Measurements from ENCODE around the gene RAB36. TPM values are rescaled to one million over a fixed set of nuclear protein-coding genes. Genes with fewer than 3 reads are reported as not detected.
A peak's percentile ranks its signal among the peaks of the same experiment; 100 is the strongest.

RAB36 gene
- total RNA-seq, 1 experiment from 2014 or later = 4.1 TPM

DNA sequence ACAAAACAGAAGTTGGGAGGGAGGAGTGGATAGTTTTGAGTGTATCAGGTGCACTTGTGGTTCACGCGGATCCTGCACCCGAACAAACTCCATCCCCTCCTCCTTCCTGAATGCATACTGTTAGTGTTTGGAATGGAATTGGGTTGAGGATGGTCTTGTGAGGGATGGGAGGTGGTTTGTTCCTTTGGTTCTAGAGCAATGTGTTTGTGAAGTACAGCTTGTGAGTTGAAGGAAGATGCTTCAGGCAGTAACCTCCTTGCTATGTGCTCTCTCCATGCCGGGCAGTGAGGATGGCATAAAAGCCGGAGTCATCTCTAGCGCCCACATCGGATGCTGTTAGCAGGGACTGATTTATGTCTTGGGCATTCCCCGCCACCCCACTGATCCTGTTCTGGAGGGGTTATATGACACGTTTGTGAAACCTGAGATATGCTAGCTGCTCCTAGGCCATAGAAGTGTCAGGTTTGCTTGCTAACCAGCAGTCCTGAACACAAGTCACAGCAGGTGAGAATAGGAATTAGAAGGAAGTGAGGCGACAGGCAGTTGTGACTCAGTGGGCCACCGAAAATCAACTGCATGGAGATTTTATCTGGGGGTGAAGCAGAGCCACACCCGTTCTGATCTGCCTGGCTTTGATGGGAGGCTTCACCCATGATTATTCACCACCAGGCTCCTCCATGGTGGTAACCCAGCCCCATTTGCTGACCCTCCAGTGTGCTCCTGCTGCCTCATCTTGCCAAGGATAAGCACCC is 37.2 kb downstream of the RAB36 start:
- Histone ChIP-seq H3K9me3 (ENCODE audit: control insufficient read depth, insufficient read depth, low read depth, low read length) (no peaks in the 10 kb centered on the region), H3K27ac (ENCODE audit: low read length) (peak overlapping the region; percentile 44), H3K27me3 (ENCODE audit: control insufficient read depth, insufficient read depth, low read length) (no peaks in the 10 kb centered on the region), H3K36me3 (ENCODE audit: control insufficient read depth, insufficient read depth, low read length) (no peaks in the 10 kb centered on the region; the same call in 1 of the 2 replicates), H3K4me3 (ENCODE audit: low read depth in 2 of 2, low read length in 2 of 2) (peak overlapping the region; percentile 50 to 52), H3K4me1 (ENCODE audit: control insufficient read depth, insufficient read depth, low read length) (peaks cover 20% of the 10 kb centered on the region)
- TSS peak; percentile 69 for BruUV-seq (replicated peaks)
- DNase-seq (ENCODE audit: low read depth, low spot score) = no peak
- ATAC-seq = no peak
- in situ Hi-C loops (cut with HindIII; ENCODE audit: low pct_unique_long_range_greater_than_20kb, low sequenced_read_pairs) = no loop called here
- intact Hi-C loops (cut with micrococcal nuclease; ENCODE audit: unreplicated experiment) = loop anchor here (10.0 kb wide), 1 partner anchor 62 kb away; no protein-coding TSS in a partner anchor
- ChIA-PET CTCF (no interaction called here), POLR2A (no interaction called here)
- TF ChIP-seq TCF7L2 (IDR thresholded peaks at IDR 0.05; ENCODE audit: low read depth, low read length) = no peak
- TF ChIP-seq POLR2AphosphoS5 (IDR thresholded peaks at IDR 0.05; ENCODE audit: low read depth, low read length) = no peak
- TF ChIP-seq CTCF (IDR thresholded peaks at IDR 0.05) = no peak
- TF ChIP-seq REST (IDR thresholded peaks at IDR 0.05; ENCODE audit: insufficient read depth in 1 of 2, low read depth in 2 of 2, low read length in 1 of 2) = no peak
- TF ChIP-seq SIN3A (IDR thresholded peaks at IDR 0.05; ENCODE audit: borderline replicate concordance, insufficient read depth, low read depth, low read length) = no peak

DNA sequence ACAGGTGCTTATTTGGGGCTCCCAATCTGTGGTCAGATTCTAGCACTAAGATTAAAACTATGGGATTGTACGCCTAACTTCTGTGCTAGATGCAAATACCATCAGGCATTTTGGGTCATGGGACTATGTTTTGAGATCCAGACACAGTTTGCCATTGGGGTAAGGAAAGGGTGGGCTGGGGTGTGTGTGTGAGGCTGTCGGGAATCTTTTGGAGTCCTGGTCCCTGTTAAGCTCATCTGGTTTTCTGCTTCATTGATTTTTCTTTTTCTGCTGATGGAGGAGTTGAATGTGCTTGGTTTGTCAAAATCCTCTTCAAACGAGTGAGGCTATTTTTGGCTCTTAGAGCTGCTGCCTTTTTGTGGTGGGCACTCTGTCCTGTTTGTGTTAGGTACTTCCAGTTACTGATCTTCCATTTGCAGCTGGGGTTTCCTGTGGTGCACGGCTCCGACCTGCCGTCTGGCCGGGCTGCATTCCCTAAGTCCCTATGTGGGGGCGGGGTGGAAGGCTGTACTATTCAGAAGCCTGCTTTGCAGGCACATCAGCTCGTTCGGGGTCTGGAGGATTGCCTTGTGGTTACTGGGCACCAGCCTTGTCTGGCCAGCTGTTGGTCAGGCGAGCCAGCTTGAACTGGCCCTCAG is 37.9 kb downstream of the RAB36 start:
- peaks cover 20% of the 10 kb centered on the region for H3K4me1 ChIP-seq (ENCODE audit: control insufficient read depth, insufficient read depth, low read length)
- no peak for DNase-seq (ENCODE audit: low read depth, low spot score)
- TF ChIP-seq CTCF (IDR thresholded peaks at IDR 0.05) (no peak), SIN3A (IDR thresholded peaks at IDR 0.05; ENCODE audit: borderline replicate concordance, insufficient read depth, low read depth, low read length) (no peak), POLR2AphosphoS5 (IDR thresholded peaks at IDR 0.05; ENCODE audit: low read depth, low read length) (no peak), TCF7L2 (IDR thresholded peaks at IDR 0.05; ENCODE audit: low read depth, low read length) (no peak), REST (IDR thresholded peaks at IDR 0.05; ENCODE audit: insufficient read depth in 1 of 2, low read depth in 2 of 2, low read length in 1 of 2) (no peak)
- H3K27ac ChIP-seq (ENCODE audit: low read length) = peak overlapping the region; percentile 44
- ChIA-PET CTCF (no interaction called here), POLR2A (no interaction called here)
- H3K36me3 ChIP-seq (ENCODE audit: control insufficient read depth, insufficient read depth, low read length) = no peaks in the 10 kb centered on the region; the same call in 1 of the 2 replicates
- ATAC-seq = no peak
- no peaks in the 10 kb centered on the region for H3K9me3 ChIP-seq (ENCODE audit: control insufficient read depth, insufficient read depth, low read depth, low read length)
- H3K4me3 ChIP-seq (ENCODE audit: low read depth in 2 of 2, low read length in 2 of 2) = peak overlapping the region; percentile 50 to 52
- H3K27me3 ChIP-seq (ENCODE audit: control insufficient read depth, insufficient read depth, low read length) = no peaks in the 10 kb centered on the region
- in situ Hi-C loops (cut with HindIII; ENCODE audit: low pct_unique_long_range_greater_than_20kb, low sequenced_read_pairs) (no loop called here), intact Hi-C loops (cut with micrococcal nuclease; ENCODE audit: unreplicated experiment) (loop anchor here (10.0 kb wide), 1 partner anchor 62 kb away; no protein-coding TSS in a partner anchor)
- no TSS peak for BruUV-seq (replicated peaks)

Measured in Panc1 (cell line).